HepG2 (cell line): ENCODE data around the gene ANKRD52. TPM values are rescaled to one million over a fixed set of nuclear protein-coding genes. Genes with fewer than 3 reads are reported as not detected.

ENCODE experiments used
- ATAC-seq: fragments of 200-7000 bp; cut with Tn5 transposase; 3 replicates; pipeline ENCODE4 v1.9.1; 2020; ENCODE audit warnings: mild to moderate bottlenecking, moderate library complexity
- BruUV-seq: library from RNA; stranded (reverse); fragments of 400-500 nt; replicated peaks from 2 replicates; lab custom pipeline; 2021; lab: Mats Ljungman, UMichigan
- CTCF ChIA-PET: fragments of 300-600 bp; formaldehyde crosslinking; extraction: SDS; loops from one replicate; lab custom pipeline; 2021; ENCODE audit warnings: low total read pairs, inconsistent platforms, low intra/inter-chr PET ratio; lab: Yijun Ruan, JAX
- POLR2A ChIA-PET: fragments of 350-600 bp; sonication (Branson Sonifier 250); formaldehyde crosslinking; loops from one replicate; lab custom pipeline; 2020; ENCODE audit warnings: antibody characterized with exemption, inconsistent platforms; lab: Yijun Ruan, JAX
- DNase-seq: peaks from one replicate; pipeline ENCODE4 v3.0.0-alpha.2; 2015; ENCODE audit warnings: low spot score
- FAIRE-seq: peaks from 3 replicates; lab custom pipeline; 2011; peaks lifted over from hg19 to GRCh38; lab: Jason Lieb, UNC
- H2AFZ ChIP-seq: one replicate; pipeline ENCODE4 v1.6.1; 2011; ENCODE audit warnings: low read length, inconsistent platforms
- H3K27ac ChIP-seq: fragments of 300-600 bp; 3 replicates; pipeline ENCODE4 v1.8.0; 2011; ENCODE audit warnings: mixed run types, mild to moderate bottlenecking, mixed read lengths, low read length, inconsistent platforms; ENCODE audit not compliant: insufficient read depth; ENCODE audit errors: extremely low read length
- H3K27me3 ChIP-seq, 2 experiments: fragments of 200-600 bp in 1 of 2; 2 replicates in 1 of 2; 3 replicates in 1 of 2; pipeline versions ENCODE4 v1.6.0 to v1.8.0; 2011; ENCODE audit warnings: low read length in 2 of 2, mild to moderate bottlenecking in 2 of 2, moderate library complexity in 2 of 2, inconsistent platforms in 1 of 2; ENCODE audit not compliant: insufficient read depth in 2 of 2, control insufficient read depth in 1 of 2
- H3K36me3 ChIP-seq, 2 experiments: fragments of 200-600 bp in 1 of 2; replicated peaks in 1 of 2; 2 replicates in 1 of 2; 3 replicates in 1 of 2; pipeline versions ENCODE4 v1.5.1 to v1.8.0; 2011; ENCODE audit warnings: low read length in 2 of 2, inconsistent platforms in 1 of 2; ENCODE audit not compliant: insufficient read depth in 2 of 2, control insufficient read depth in 1 of 2
- H3K4me1 ChIP-seq: 2 replicates; pipeline ENCODE4 v1.5.1; 2012; ENCODE audit warnings: low read length, inconsistent platforms; ENCODE audit not compliant: insufficient read depth
- H3K4me2 ChIP-seq: 2 replicates; pipeline ENCODE4 v1.6.0; 2011; ENCODE audit warnings: low read depth, low read length, inconsistent platforms
- H3K4me3 ChIP-seq, 3 experiments: fragments of 200-600 bp in 1 of 3; sonication (generic), shearing (Covaris generic) in 1 of 3; replicated peaks in 1 of 3; 2 replicates each; pipeline ENCODE4 v1.5.1; 2011 to 2016; ENCODE audit warnings: low read length in 3 of 3, inconsistent platforms in 2 of 3, low read depth in 2 of 3, mild to moderate bottlenecking in 2 of 3, control low read depth in 1 of 3, mixed read lengths in 1 of 3; ENCODE audit not compliant: insufficient read depth in 1 of 3
- H3K79me2 ChIP-seq: one replicate; pipeline ENCODE4 v1.6.1; 2011; ENCODE audit warnings: low read length, inconsistent platforms; ENCODE audit not compliant: insufficient read depth
- H3K9ac ChIP-seq: 2 replicates; pipeline ENCODE4 v1.6.0; 2011; ENCODE audit warnings: mild to moderate bottlenecking, low read depth, low read length, inconsistent platforms; ENCODE audit not compliant: insufficient read depth
- H3K9me3 ChIP-seq: 2 replicates; pipeline ENCODE4 v1.5.1; 2012; ENCODE audit warnings: mild to moderate bottlenecking, low read length
- H4K20me1 ChIP-seq: 2 replicates; pipeline ENCODE4 v1.6.0; 2011; ENCODE audit warnings: inconsistent platforms, mild to moderate bottlenecking, low read length, moderate library complexity; ENCODE audit not compliant: insufficient read depth
- CBFB ChIP-seq: sonication (generic); formaldehyde crosslinking; IDR thresholded peaks from 2 replicates; pipeline ENCODE4 v1.4.0; 2020; ENCODE audit warnings: missing genetic modification reagents
- HMG20B ChIP-seq: conservative IDR thresholded peaks from 2 replicates; pipeline ENCODE4 v1.6.1; 2016; ENCODE audit warnings: missing genetic modification reagents, missing compliant biosample characterization
- HMGXB4 ChIP-seq, 2 experiments: sonication (generic) in 1 of 2; formaldehyde crosslinking in 1 of 2; IDR thresholded peaks; 2 replicates each; pipeline versions ENCODE4 v1.4.0 to v1.6.1; 2018 to 2020; ENCODE audit warnings: missing genetic modification reagents in 2 of 2, borderline replicate concordance in 1 of 2, low read depth in 1 of 2, mild to moderate bottlenecking in 1 of 2, missing biosample characterization in 1 of 2
- HOMEZ ChIP-seq: IDR thresholded peaks from 2 replicates; pipeline ENCODE4 v1.6.1; 2016; ENCODE audit warnings: low read depth
- MEIS1 ChIP-seq: sonication (generic); formaldehyde crosslinking; IDR thresholded peaks from 2 replicates; pipeline ENCODE4 v1.9.0; 2021; ENCODE audit warnings: mild to moderate bottlenecking, missing genetic modification reagents, moderate library complexity, borderline replicate concordance
- NFRKB ChIP-seq: fragments of 450-650 bp; IDR thresholded peaks from 2 replicates; pipeline ENCODE4 v1.6.1; 2017
- SNAI1 ChIP-seq: sonication (generic); formaldehyde crosslinking; IDR thresholded peaks from 2 replicates; pipeline ENCODE4 v1.5.0; 2020; ENCODE audit warnings: mild to moderate bottlenecking, missing genetic modification reagents, borderline replicate concordance
- SOX13 ChIP-seq, 3 experiments: fragments of 450-650 bp in 1 of 3; sonication (generic) in 1 of 3; formaldehyde crosslinking in 1 of 3; IDR thresholded peaks in 2 of 3; conservative IDR thresholded peaks in 1 of 3; 2 replicates each; pipeline versions ENCODE4 v1.5.0 to v1.6.1; 2016 to 2020; ENCODE audit warnings: antibody characterized with exemption in 1 of 3, mild to moderate bottlenecking in 1 of 3, missing compliant biosample characterization in 1 of 3, missing genetic modification reagents in 1 of 3, moderate library complexity in 1 of 3
- SOX6 ChIP-seq, 2 experiments: fragments of 450-650 bp in 1 of 2; sonication (generic) in 1 of 2; formaldehyde crosslinking in 1 of 2; IDR thresholded peaks; 2 replicates each; pipeline versions ENCODE4 v1.4.0 to v1.6.1; 2017 to 2020; ENCODE audit warnings: antibody characterized with exemption in 1 of 2, mild to moderate bottlenecking in 1 of 2, missing genetic modification reagents in 1 of 2
- TEAD3 ChIP-seq: optimal IDR thresholded peaks from 2 replicates; pipeline ENCODE3; 2016; ENCODE audit warnings: borderline replicate concordance
- THAP9 ChIP-seq: sonication (generic); formaldehyde crosslinking; IDR thresholded peaks from 2 replicates; pipeline ENCODE4; 2020; ENCODE audit warnings: missing genetic modification reagents, mild to moderate bottlenecking, borderline replicate concordance
- ZNF121 ChIP-seq: sonication (generic); formaldehyde crosslinking; IDR thresholded peaks from 2 replicates; pipeline ENCODE4 v1.5.0; 2020; ENCODE audit warnings: mild to moderate bottlenecking, missing genetic modification reagents
- ZNF296 ChIP-seq: sonication (generic); formaldehyde crosslinking; conservative IDR thresholded peaks from 2 replicates; pipeline ENCODE4 v1.5.0; 2020; ENCODE audit warnings: mild to moderate bottlenecking, missing genetic modification reagents
- ZNF567 ChIP-seq: sonication (generic); formaldehyde crosslinking; IDR thresholded peaks from 2 replicates; pipeline ENCODE4 v1.8.1; 2023; ENCODE audit warnings: mild to moderate bottlenecking, missing genetic modification reagents, borderline replicate concordance
- ZNF605 ChIP-seq: sonication (generic); formaldehyde crosslinking; IDR thresholded peaks from 2 replicates; pipeline ENCODE4 v1.8.0; 2022; ENCODE audit warnings: mild to moderate bottlenecking, missing genetic modification reagents
- WGBS: methylation state at CpG from one replicate; pipeline ENCODE4 v1.1.6; 2017; ENCODE audit warnings: low lambda C conversion rate; 5-methylcytosine and 5-hydroxymethylcytosine counted together
- in situ Hi-C: cut with HindIII; loops from 2 replicates; pipeline ENCODE4 v1.10.0; 2017; ENCODE audit warnings: low pct_unique_long_range_greater_than_20kb; ENCODE audit not compliant: extremely low pct_ligation_motif_present
- intact Hi-C: fragments of 100-400 bp; cut with micrococcal nuclease; formaldehyde crosslinking; loops from one replicate; pipeline ENCODE4 v1.10.0; 2022; ENCODE audit not compliant: unreplicated experiment
- polyA plus RNA-seq, 8 experiments: library from polyadenylated mRNA; depleted of rRNA in 3 of 8; stranded (reverse) in 7 of 8; unstranded in 1 of 8; fragments of >200 nt; fragmentation: Illumina TruSeq in 4 of 8; extraction: Trizol in 4 of 8; gene quantifications; 2 replicates each; pipeline versions ENCODE4 v1.2.1 to v1.2.3, GENCODE V29; 2011 to 2016; ENCODE audit warnings: low read depth in 4 of 8, missing spikeins in 1 of 8, mixed read lengths in 1 of 8; ENCODE audit not compliant: insufficient read depth in 1 of 8
- total RNA-seq, 5 experiments: library from RNA; depleted of rRNA; stranded (reverse); fragments of >200 nt; fragmentation: Illumina TruSeq; extraction: Trizol; gene quantifications; 2 replicates each; pipeline ENCODE4 v1.2.3, GENCODE V29; 2016; ENCODE audit warnings: low read depth in 1 of 5

ANKRD52 gene
- total and polyA plus RNA-seq, 2 of the 13 experiments (the other 11 are each of a cell fraction or from before 2014, with no cell fraction given): 7.8 to 9.2 TPM

- FAIRE-seq: no peak
- Histone ChIP-seq H3K4me2 (peak overlapping the region; percentile 18; the same call in 1 of the 2 replicates), H2AFZ (no peak overlapping the region), H3K27ac (peak overlapping the region; percentile 29), H3K4me3 (no peak overlapping the region), H3K9me3 (no peaks in the 10 kb centered on the region), H3K4me1 (peaks cover 66% of the 10 kb centered on the region), H4K20me1 (peaks cover 5% of the 10 kb centered on the region; the same call in 1 of the 2 replicates), H3K36me3 (peaks cover 1 to 36% of the 10 kb centered on the region in 2 experiments; a peak in 4 of 5 replicates), H3K9ac (no peak overlapping the region), H3K27me3 (no peaks in the 10 kb centered on the region), H3K79me2 (peaks cover 48% of the 10 kb centered on the region)
- CTCF ChIA-PET: no interaction called here
- in situ Hi-C loops (no loop called here), intact Hi-C loops (no loop called here)
- no peak for DNase-seq
- WGBS: 83% methylated on average over 3 of the region's 3 CpGs
- POLR2A ChIA-PET: interaction anchor here (0.7 to 2.5 kb wide), 4 partner anchors 10 to 67 kb away, joined by 3 to 7 read pairs (median 4); partner anchors contain the start of genes CS, PAN2 and RNF41
- ATAC-seq: peak; percentile 23; the same call in 2 of the 3 replicates
- BruUV-seq: no TSS peak
- TF ChIP-seq ZNF121 (CRISPR knock-in tag): peak; percentile 79
- TF ChIP-seq TEAD3 (CRISPR knock-in tag): no peak
- no peak for TF ChIP-seq HOMEZ (CRISPR knock-in tag)
- TF ChIP-seq ZNF296 (CRISPR knock-in tag): no peak
- TF ChIP-seq ZNF567: no peak
- no peak for TF ChIP-seq SNAI1 (CRISPR knock-in tag)
- TF ChIP-seq NFRKB: no peak
- no peak for TF ChIP-seq HMGXB4 (CRISPR knock-in tag; IDR thresholded peaks at IDR 0.05; ENCODE audit: borderline replicate concordance in 1 of 2, low read depth in 1 of 2)
- no peak for TF ChIP-seq ZNF605 (CRISPR knock-in tag)
- no peak for TF ChIP-seq CBFB (CRISPR knock-in tag)
- no peak for TF ChIP-seq MEIS1
- no peak for TF ChIP-seq HMG20B (CRISPR knock-in tag)
- no peak for TF ChIP-seq SOX6 (IDR thresholded peaks at IDR 0.05)
- peak; percentile 53; the same call in 1 of the 2 replicates for TF ChIP-seq SOX6 (CRISPR knock-in tag; IDR thresholded peaks at IDR 0.05)
- TF ChIP-seq THAP9 (CRISPR knock-in tag): no peak
- TF ChIP-seq SOX13 (IDR thresholded peaks at IDR 0.05): no peak
- TF ChIP-seq SOX13 (CRISPR knock-in tag; conservative IDR thresholded peaks at IDR 0.05 in 1 of 2, IDR thresholded peaks at IDR 0.05 in 1 of 2): peak in 1 of 2 experiments; percentile 59; a peak in 1 of 4 replicates
Measured at GRCh38 chr12:56288705-56289387, 30.7 kb upstream of the ANKRD52 start.
